ENCODE data around the gene TMEM8B. TPM values are rescaled to one million over a fixed set of nuclear protein-coding genes. Genes with fewer than 3 reads are reported as not detected.

The TMEM8B gene
- total and polyA plus RNA-seq, 2 of the 8 experiments (the other 6 are each of a cell fraction or from before 2014, with no cell fraction given) = 7.5 to 10.4 TPM

DNA sequence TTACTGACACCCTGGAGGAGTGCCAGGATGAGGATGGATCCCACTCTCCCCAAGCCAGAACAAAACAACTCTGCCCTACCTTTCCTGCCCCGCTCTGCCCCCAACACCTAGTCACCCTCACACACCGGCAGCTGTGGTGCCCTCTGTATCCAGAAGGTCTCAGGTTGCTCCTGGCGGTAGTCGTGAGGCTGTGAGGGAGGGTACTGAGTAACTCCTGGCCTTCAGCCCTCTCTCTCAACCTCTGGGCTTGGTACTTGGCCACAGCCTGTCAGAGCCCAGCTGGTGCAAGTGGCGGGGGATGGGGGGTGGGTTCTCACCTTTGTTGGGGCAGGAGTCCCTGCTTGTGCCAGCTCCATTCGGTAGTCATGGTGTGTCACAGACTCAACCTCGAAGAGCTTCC lies 18.9 kb upstream of the TMEM8B start:
- no peak for FAIRE-seq
- CTCF ChIA-PET (ENCODE audit: partially characterized antibody) = interaction anchor here (0.9 to 6.2 kb wide), 5 partner anchors 17 to 99 kb away, joined by 3 to 115 read pairs (median 7); partner anchors contain the start of genes FAM221B, SPAAR and TMEM8B

More for the DNA sequence above, 18.9 kb upstream of the TMEM8B start:
- POLR2A ChIA-PET (ENCODE audit: partially characterized antibody) = interaction anchor here (1.5 to 2.9 kb wide), 3 partner anchors 17 to 78 kb away, joined by 3 to 7 read pairs (median 5); partner anchors contain the start of genes CREB3 and TLN1
- Histone ChIP-seq H4K91ac (replicated peaks; ENCODE audit: insufficient read length, low read length) (no peak overlapping the region), H3K56ac (replicated peaks; ENCODE audit: insufficient read length, low read depth, low read length) (no peak overlapping the region), H2BK15ac (ENCODE audit: low read length) (no peak overlapping the region), H3K23me2 (ENCODE audit: low read depth, low read length) (peaks cover 4% of the 10 kb centered on the region), H4K8ac (ENCODE audit: extremely low read depth, insufficient read depth, low read length) (no peak overlapping the region), H4K5ac (ENCODE audit: insufficient read length, low read depth, low read length) (no peak overlapping the region), H3K23ac (ENCODE audit: insufficient read length) (no peak overlapping the region), H3K36me3 (ENCODE audit: control insufficient read depth in 2 of 4, insufficient read depth in 4 of 4, low read length in 3 of 4) (peaks cover 0 to 4% (median 0%) of the 10 kb centered on the region in 4 experiments; a peak in 2 of 8 replicates), H2BK5ac (ENCODE audit: low read depth, low read length) (no peak overlapping the region), H3K79me1 (ENCODE audit: low read depth, low read length) (no peaks in the 10 kb centered on the region), H3K14ac (ENCODE audit: insufficient read length) (no peak overlapping the region), H2AK5ac (ENCODE audit: low read depth, low read length) (no peak overlapping the region), H3K9me3 (ENCODE audit: insufficient read depth in 2 of 2, low read depth in 1 of 2, low read length in 1 of 2) (no peaks in the 10 kb centered on the region), H2BK12ac (ENCODE audit: low read depth, low read length) (no peak overlapping the region), H4K20me1 (replicated peaks in 1 of 2; ENCODE audit: control insufficient read depth in 1 of 2, insufficient read depth in 2 of 2, low read length in 2 of 2) (peaks cover 0 to 2% of the 10 kb centered on the region in 2 experiments), H3K4me2 (ENCODE audit: insufficient read depth in 1 of 2, low read depth in 2 of 2, low read length in 2 of 2) (no peak overlapping the region), H3K4ac (replicated peaks; ENCODE audit: insufficient read length, low read depth, low read length) (no peak overlapping the region), H2BK120ac (replicated peaks; ENCODE audit: low read depth, low read length) (no peak overlapping the region), H3K4me3 (ENCODE audit: extremely low read depth in 1 of 4, insufficient read depth in 2 of 4, low read depth in 3 of 4, low read length in 4 of 4) (no peak overlapping the region), H3K79me2 (ENCODE audit: control insufficient read depth in 1 of 2, insufficient read depth in 2 of 2, low read length in 2 of 2) (no peaks in the 10 kb centered on the region), H3K18ac (ENCODE audit: extremely low read depth, low read length) (no peak overlapping the region), H3K27ac (ENCODE audit: low read depth, low read length) (no peak overlapping the region), H2BK20ac (ENCODE audit: low read length) (no peak overlapping the region), H2AFZ (ENCODE audit: low read length) (no peak overlapping the region), H3K27me3 (replicated peaks in 1 of 4; ENCODE audit: control insufficient read depth in 3 of 4, extremely low read depth in 1 of 4, insufficient read depth in 3 of 4, low read length in 3 of 4) (peaks cover 0 to 3% (median 2%) of the 10 kb centered on the region in 4 experiments; a peak in 1 of 7 replicates), H3K9ac (replicated peaks in 1 of 4; ENCODE audit: extremely low read depth in 1 of 4, low read depth in 3 of 4, low read length in 3 of 4) (no peak overlapping the region), H3K4me1 (replicated peaks in 1 of 4; ENCODE audit: control insufficient read depth in 3 of 4, insufficient read depth in 4 of 4, low read length in 3 of 4) (peaks cover 0 to 7% (median 4%) of the 10 kb centered on the region in 4 experiments; a peak in 6 of 7 replicates)
- 93% methylated on average over 7 of the region's 7 CpGs; no CpG with 5 or more reads in 1 of the 2 experiments for WGBS, 2 experiments (ENCODE audit: extremely low coverage in 1 of 2, insufficient coverage in 1 of 2, insufficient read length in 1 of 2, insufficient replicate concordance in 2 of 2, low coverage in 1 of 2, low lambda C conversion rate in 2 of 2, missing lambda C conversion rate in 1 of 2)
- DNase-seq (ENCODE audit: low read depth in 1 of 2, low spot score in 2 of 2) = no peak
- no peak for TF ChIP-seq SIRT6 (IDR thresholded peaks at IDR 0.05; ENCODE audit: low read length)
- no peak for TF ChIP-seq EGR1 (IDR thresholded peaks at IDR 0.05; ENCODE audit: borderline replicate concordance, low read depth, low read length)
